Colonic mucosa (tissue), 4 donors: ENCODE measurements around the gene KRT17. TPM values are rescaled to one million over a fixed set of nuclear protein-coding genes. Genes with fewer than 3 reads are reported as not detected.

Experiments used
- DNase-seq: peaks from one replicate; pipeline ENCODE4 v3.0.0-alpha.2; 2020
- H3K27ac ChIP-seq: fragments of 200-600 bp; one replicate; pipeline ENCODE4 v1.8.0; 2021
- H3K27me3 ChIP-seq: fragments of 200-600 bp; one replicate; pipeline ENCODE4 v1.8.0; 2021
- H3K36me3 ChIP-seq: fragments of 200-600 bp; one replicate; pipeline ENCODE4 v1.8.0; 2021
- H3K4me1 ChIP-seq: fragments of 200-600 bp; one replicate; pipeline ENCODE4 v1.8.0; 2021; ENCODE audit warnings: mild to moderate bottlenecking
- H3K4me3 ChIP-seq: fragments of 200-600 bp; one replicate; pipeline ENCODE4 v1.8.0; 2021
- H3K9ac ChIP-seq, 2 donors: one replicate each; pipeline ENCODE4 v1.7.0; 2013; ENCODE audit warnings: control low read depth in 2 of 2, low read depth in 2 of 2, low read length in 2 of 2
- H3K9me3 ChIP-seq: fragments of 200-600 bp; one replicate; pipeline ENCODE4 v1.8.0; 2021
- intact Hi-C: fragments of 100-400 bp; cut with DNase I; formaldehyde crosslinking; loops from one replicate; pipeline ENCODE4 v1.14.1; 2022
- total RNA-seq, 2 donors: library from RNA; stranded (reverse); fragmentation: NEBNext Ultra II Directional in 1 of 2; extraction: Animal tissue kit (Norgen Biotek cat#: 25700) in 1 of 2; gene quantifications; one replicate each; pipeline ENCODE4 v1.2.1, GENCODE V29; 2021
- TF ChIP-seq, protein P1 (sequence below): fragments of 200-600 bp; IDR thresholded peaks from one replicate; pipeline ENCODE4 v1.8.0; 2022; ENCODE audit warnings: antibody characterized with exemption, mild to moderate bottlenecking
- donor health status: healthy.
- donor health status: DM: no; HTN: no; CAD: no.
- donor health status: DM: no; HTN: no; CAD: no.

KRT17 gene
- total RNA-seq, 2 donors from 2014 or later = 1.2 TPM; not detected in 1

DNA sequence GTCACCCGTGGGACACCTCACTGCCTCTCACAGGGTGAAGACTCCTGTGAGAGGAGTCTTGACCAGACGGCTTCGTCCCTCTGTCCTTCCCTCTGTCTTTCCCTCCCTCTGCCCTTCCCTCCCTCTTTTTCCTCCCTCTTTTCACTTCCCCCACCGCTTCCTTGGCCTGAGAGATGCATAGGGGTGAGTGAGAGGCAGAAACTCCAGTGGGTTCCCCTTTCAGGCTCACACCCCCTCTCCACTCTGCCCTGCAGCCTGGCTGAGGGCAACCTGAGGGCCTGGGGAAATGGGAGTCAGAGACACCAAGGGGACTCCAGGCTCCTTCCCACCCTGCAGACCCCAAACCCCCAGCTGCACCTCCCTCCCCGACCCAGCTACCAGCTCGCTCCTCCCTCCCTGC lies 14.6 kb upstream of the KRT17 start:
- H3K27ac ChIP-seq = no peak overlapping the region
- DNase-seq = no peak
- H3K9me3 ChIP-seq = no peaks in the 10 kb centered on the region
- H3K36me3 ChIP-seq = no peaks in the 10 kb centered on the region
- no peak overlapping the region for H3K4me3 ChIP-seq
- H3K4me1 ChIP-seq = no peaks in the 10 kb centered on the region
- no peak overlapping the region for H3K9ac ChIP-seq
- no peaks in the 10 kb centered on the region for H3K27me3 ChIP-seq
- intact Hi-C loops = no loop called here
- TF ChIP-seq, protein P1, sequence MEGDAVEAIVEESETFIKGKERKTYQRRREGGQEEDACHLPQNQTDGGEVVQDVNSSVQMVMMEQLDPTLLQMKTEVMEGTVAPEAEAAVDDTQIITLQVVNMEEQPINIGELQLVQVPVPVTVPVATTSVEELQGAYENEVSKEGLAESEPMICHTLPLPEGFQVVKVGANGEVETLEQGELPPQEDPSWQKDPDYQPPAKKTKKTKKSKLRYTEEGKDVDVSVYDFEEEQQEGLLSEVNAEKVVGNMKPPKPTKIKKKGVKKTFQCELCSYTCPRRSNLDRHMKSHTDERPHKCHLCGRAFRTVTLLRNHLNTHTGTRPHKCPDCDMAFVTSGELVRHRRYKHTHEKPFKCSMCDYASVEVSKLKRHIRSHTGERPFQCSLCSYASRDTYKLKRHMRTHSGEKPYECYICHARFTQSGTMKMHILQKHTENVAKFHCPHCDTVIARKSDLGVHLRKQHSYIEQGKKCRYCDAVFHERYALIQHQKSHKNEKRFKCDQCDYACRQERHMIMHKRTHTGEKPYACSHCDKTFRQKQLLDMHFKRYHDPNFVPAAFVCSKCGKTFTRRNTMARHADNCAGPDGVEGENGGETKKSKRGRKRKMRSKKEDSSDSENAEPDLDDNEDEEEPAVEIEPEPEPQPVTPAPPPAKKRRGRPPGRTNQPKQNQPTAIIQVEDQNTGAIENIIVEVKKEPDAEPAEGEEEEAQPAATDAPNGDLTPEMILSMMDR = no peak

DNA sequence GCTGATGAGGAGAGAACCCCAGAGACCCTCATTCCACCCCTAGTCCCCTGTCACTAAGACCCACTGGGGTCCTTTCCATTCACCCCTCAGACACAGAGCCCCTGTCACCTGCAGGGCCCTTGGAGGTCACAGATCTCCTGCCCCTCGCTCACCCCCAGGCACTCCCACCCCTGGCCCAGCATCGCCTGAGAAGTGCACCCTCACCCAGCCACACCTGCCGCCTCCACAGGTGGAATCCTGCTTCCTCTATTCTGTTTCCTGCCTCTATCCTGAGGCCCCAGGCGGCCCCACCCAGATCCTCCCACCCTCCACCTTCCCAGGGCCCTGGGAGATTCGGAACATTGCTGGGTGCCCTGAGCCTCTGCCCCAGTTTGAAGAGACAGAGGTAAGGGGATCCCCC lies 13.8 kb upstream of the KRT17 start:
- Histone ChIP-seq H3K36me3 (no peaks in the 10 kb centered on the region), H3K4me1 (no peaks in the 10 kb centered on the region), H3K9ac (no peak overlapping the region), H3K27me3 (no peaks in the 10 kb centered on the region), H3K4me3 (no peak overlapping the region), H3K9me3 (no peaks in the 10 kb centered on the region), H3K27ac (no peak overlapping the region)
- TF ChIP-seq, protein P1 = no peak
- intact Hi-C loops = no loop called here
- no peak for DNase-seq

DNA sequence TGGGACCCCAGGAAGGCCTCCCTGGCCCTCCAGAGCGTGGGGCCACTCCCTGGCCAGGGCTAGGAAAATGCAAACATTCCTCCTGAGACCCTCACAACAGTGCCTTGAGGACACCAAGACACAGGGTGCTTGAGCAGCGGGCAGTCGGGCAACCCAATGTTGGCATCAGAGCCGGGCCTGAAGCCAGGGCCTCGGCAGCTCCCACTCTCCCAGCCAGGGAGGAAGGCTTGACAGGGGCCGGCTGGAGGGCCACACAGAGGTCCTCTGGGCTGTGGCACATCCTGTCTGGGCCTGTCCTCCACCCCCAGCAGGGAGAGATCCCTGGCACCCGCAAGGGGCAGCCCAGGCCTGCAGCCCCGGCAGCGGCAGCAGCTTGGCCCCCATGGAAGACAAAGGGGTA lies 12.3 kb upstream of the KRT17 start:
- Histone ChIP-seq H3K9ac (no peak overlapping the region), H3K36me3 (no peaks in the 10 kb centered on the region), H3K27me3 (no peaks in the 10 kb centered on the region), H3K9me3 (no peaks in the 10 kb centered on the region), H3K27ac (no peak overlapping the region), H3K4me3 (no peak overlapping the region), H3K4me1 (no peaks in the 10 kb centered on the region)
- TF ChIP-seq, protein P1 = no peak
- no peak for DNase-seq
- intact Hi-C loops = no loop called here

DNA sequence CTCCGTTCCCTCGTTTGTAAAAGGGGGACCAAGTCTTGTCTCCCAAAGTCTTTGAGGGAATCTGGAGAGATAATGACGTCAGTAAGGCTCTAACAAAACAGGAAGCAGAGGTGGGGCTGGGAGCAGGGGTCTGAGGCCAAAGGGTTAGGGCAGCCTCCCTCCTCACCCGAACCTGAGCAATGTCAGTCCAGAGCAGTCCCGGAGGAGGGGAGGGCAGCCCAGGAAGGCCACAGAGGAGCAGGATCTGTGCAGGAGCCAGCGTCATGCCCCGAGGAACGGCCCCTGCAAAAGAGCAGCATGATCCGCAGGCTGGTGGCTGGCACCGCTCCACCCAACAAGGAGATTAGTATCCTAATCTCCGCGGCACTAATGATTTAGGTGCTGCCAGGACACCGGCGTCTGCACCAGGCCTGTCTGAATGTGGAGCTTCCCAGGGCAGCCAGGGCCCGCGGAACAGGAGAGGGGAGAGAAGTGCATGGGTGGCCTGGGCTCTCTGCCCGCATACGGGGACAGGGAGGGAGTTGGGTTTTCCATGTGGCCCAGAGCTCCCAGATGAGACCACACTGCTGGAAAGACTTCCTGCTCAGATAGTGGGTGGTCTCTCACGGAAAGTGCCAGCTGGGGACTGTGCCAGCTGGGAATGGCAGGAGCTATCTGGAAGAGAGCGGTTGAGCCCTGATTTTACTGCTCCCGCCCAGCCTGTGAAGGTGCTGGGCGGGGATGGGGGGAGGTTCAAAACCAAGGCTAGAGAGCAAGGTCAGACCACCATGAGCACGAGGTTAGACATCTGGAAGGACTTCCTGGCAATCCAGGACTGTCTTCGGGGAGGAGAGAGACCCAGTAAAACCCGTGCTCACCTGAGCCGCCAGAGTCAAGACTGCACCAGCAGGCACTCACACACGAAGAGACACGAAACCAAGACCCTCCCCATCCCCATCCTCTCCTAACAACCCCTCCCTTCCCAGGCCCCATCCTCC lies 11.0 kb upstream of the KRT17 start:
- H3K4me1 ChIP-seq = no peaks in the 10 kb centered on the region
- no peak for DNase-seq
- no peak overlapping the region for H3K27ac ChIP-seq
- H3K36me3 ChIP-seq = no peaks in the 10 kb centered on the region
- TF ChIP-seq, protein P1 = no peak
- no peak overlapping the region for H3K4me3 ChIP-seq
- no peaks in the 10 kb centered on the region for H3K9me3 ChIP-seq
- H3K9ac ChIP-seq = no peak overlapping the region
- H3K27me3 ChIP-seq = no peaks in the 10 kb centered on the region
- intact Hi-C loops = no loop called here

DNA sequence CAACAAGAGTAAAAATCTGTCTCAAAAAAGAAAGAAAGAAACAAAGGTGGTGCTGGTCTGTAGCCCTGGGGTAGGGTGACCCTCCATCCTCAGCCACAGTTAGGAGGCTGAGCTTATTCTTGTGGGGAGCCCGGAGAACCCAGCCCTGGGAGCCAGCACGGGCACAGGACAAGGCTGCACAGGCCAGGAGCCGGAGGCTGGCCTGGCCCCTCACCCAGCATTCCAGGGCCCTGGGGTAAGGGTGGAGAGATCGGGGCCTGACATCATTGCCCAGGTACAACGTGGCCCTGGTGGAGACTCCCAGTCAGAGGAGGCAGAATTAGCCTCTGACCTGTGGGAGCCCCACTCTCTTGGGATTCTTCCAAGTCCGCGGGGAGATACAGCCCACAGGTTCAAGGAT lies 10.3 kb upstream of the KRT17 start:
- intact Hi-C loops = no loop called here
- Histone ChIP-seq H3K27me3 (no peaks in the 10 kb centered on the region), H3K27ac (no peak overlapping the region), H3K9ac (no peak overlapping the region), H3K4me3 (no peak overlapping the region), H3K4me1 (no peaks in the 10 kb centered on the region), H3K36me3 (no peaks in the 10 kb centered on the region), H3K9me3 (no peaks in the 10 kb centered on the region)
- DNase-seq = no peak
- TF ChIP-seq, protein P1 = no peak
